ENCODE measurements around the gene OR2AT4. TPM values are rescaled to one million over a fixed set of nuclear protein-coding genes. Genes with fewer than 3 reads are reported as not detected.

The OR2AT4 gene
- total and polyA plus RNA-seq, 2 of the 8 experiments (the other 6 are each of a cell fraction or from before 2014, with no cell fraction given), result not detected

GRCh38 chr11:75135021-75135650 lies 38.5 kb upstream of the OR2AT4 start:
- FAIRE-seq, result no peak
- TF ChIP-seq E2F6 (IDR thresholded peaks at IDR 0.05), result no peak
- no peak for TF ChIP-seq SP1 (IDR thresholded peaks at IDR 0.05; ENCODE audit: low read depth, low read length)
- TF ChIP-seq EZH2 (IDR thresholded peaks at IDR 0.05; ENCODE audit: low read depth, low read length, severe bottlenecking), result no peak

More at GRCh38 chr11:75135021-75135650, 38.5 kb upstream of the OR2AT4 start:
- Histone ChIP-seq H2AK5ac (ENCODE audit: low read depth, low read length) (no peak overlapping the region), H4K5ac (ENCODE audit: insufficient read length, low read depth, low read length) (no peak overlapping the region), H2BK5ac (ENCODE audit: low read depth, low read length) (no peak overlapping the region), H3K4ac (replicated peaks; ENCODE audit: insufficient read length, low read depth, low read length) (no peak overlapping the region), H3K56ac (replicated peaks; ENCODE audit: insufficient read length, low read depth, low read length) (no peak overlapping the region), H2BK15ac (ENCODE audit: low read length) (no peak overlapping the region), H3K79me2 (ENCODE audit: control insufficient read depth in 1 of 2, insufficient read depth in 2 of 2, low read length in 2 of 2) (no peaks in the 10 kb centered on the region), H2BK20ac (ENCODE audit: low read length) (no peak overlapping the region), H4K20me1 (replicated peaks in 1 of 2; ENCODE audit: control insufficient read depth in 1 of 2, insufficient read depth in 2 of 2, low read length in 2 of 2) (peaks cover 0 to 2% of the 10 kb centered on the region in 2 experiments), H2BK12ac (ENCODE audit: low read depth, low read length) (no peak overlapping the region), H3K9ac (replicated peaks in 1 of 4; ENCODE audit: extremely low read depth in 1 of 4, low read depth in 3 of 4, low read length in 3 of 4) (no peak overlapping the region), H2BK120ac (replicated peaks; ENCODE audit: low read depth, low read length) (no peak overlapping the region), H4K8ac (ENCODE audit: extremely low read depth, insufficient read depth, low read length) (no peak overlapping the region), H3K23ac (ENCODE audit: insufficient read length) (no peak overlapping the region), H2AFZ (ENCODE audit: low read length) (no peak overlapping the region), H3K4me3 (ENCODE audit: extremely low read depth in 1 of 4, insufficient read depth in 2 of 4, low read depth in 3 of 4, low read length in 4 of 4) (no peak overlapping the region), H3K4me1 (replicated peaks in 1 of 4; ENCODE audit: control insufficient read depth in 3 of 4, insufficient read depth in 4 of 4, low read length in 3 of 4) (peaks cover 0 to 5% (median 0%) of the 10 kb centered on the region in 4 experiments; a peak in 1 of 7 replicates), H3K36me3 (ENCODE audit: control insufficient read depth in 2 of 4, insufficient read depth in 4 of 4, low read length in 3 of 4) (no peaks in the 10 kb centered on the region), H3K9me3 (ENCODE audit: insufficient read depth in 2 of 2, low read depth in 1 of 2, low read length in 1 of 2) (peaks cover 0 to 2% of the 10 kb centered on the region in 2 experiments; a peak in 1 of 4 replicates), H3K14ac (ENCODE audit: insufficient read length) (no peak overlapping the region), H3K27ac (ENCODE audit: low read depth, low read length) (no peak overlapping the region), H3K4me2 (ENCODE audit: insufficient read depth in 1 of 2, low read depth in 2 of 2, low read length in 2 of 2) (no peak overlapping the region), H3K18ac (ENCODE audit: extremely low read depth, low read length) (no peak overlapping the region), H3K27me3 (replicated peaks in 1 of 4; ENCODE audit: control insufficient read depth in 3 of 4, extremely low read depth in 1 of 4, insufficient read depth in 3 of 4, low read length in 3 of 4) (no peaks in the 10 kb centered on the region), H4K91ac (replicated peaks; ENCODE audit: insufficient read length, low read length) (no peak overlapping the region), H3K79me1 (ENCODE audit: low read depth, low read length) (no peaks in the 10 kb centered on the region), H3K23me2 (ENCODE audit: low read depth, low read length) (no peaks in the 10 kb centered on the region)
- no peak for DNase-seq (ENCODE audit: low read depth in 1 of 2, low spot score in 2 of 2)
- POLR2A ChIA-PET (ENCODE audit: partially characterized antibody), result no interaction called here
- CTCF ChIA-PET (ENCODE audit: partially characterized antibody), result interaction anchor here (0.9 to 29.8 kb wide), 9 partner anchors 7 to 113 kb away, joined by 3 to 952 read pairs (median 4); partner anchors contain the start of gene TPBGL
- WGBS, 2 experiments (ENCODE audit: extremely low coverage in 1 of 2, insufficient coverage in 1 of 2, insufficient read length in 1 of 2, insufficient replicate concordance in 2 of 2, low coverage in 1 of 2, low lambda C conversion rate in 2 of 2, missing lambda C conversion rate in 1 of 2), result 77% methylated on average over 5 of the region's 5 CpGs; no CpG with 5 or more reads in 1 of the 2 experiments
